Mononuclear cell (primary cell): Measurements from ENCODE around the gene CSMD2. TPM values are rescaled to one million over a fixed set of nuclear protein-coding genes. Genes with fewer than 3 reads are reported as not detected.

Experiments
- H3K27me3 ChIP-seq: 2 replicates; pipeline ENCODE4 v1.6.0; 2011; ENCODE audit warnings: low read length, control low read depth; ENCODE audit not compliant: insufficient read depth
- H3K4me1 ChIP-seq: 2 replicates; pipeline ENCODE4 v1.5.1; 2011; ENCODE audit warnings: mild to moderate bottlenecking, low read length, control low read depth; ENCODE audit not compliant: insufficient read depth
- H3K4me3 ChIP-seq: 2 replicates; pipeline ENCODE4 v1.5.1; 2011; ENCODE audit warnings: mild to moderate bottlenecking, low read length, moderate library complexity
- H3K9me3 ChIP-seq: 2 replicates; pipeline ENCODE4 v1.5.1; 2011; ENCODE audit warnings: low read depth, mild to moderate bottlenecking, control low read depth, low read length
- total RNA-seq: library from RNA; depleted of rRNA; stranded (reverse); fragments of >200 nt; gene quantifications from one replicate; pipeline ENCODE4 v1.2.3, GENCODE V29; 2012

CSMD2 gene
- total RNA-seq, 1 donor = not detected

DNA sequence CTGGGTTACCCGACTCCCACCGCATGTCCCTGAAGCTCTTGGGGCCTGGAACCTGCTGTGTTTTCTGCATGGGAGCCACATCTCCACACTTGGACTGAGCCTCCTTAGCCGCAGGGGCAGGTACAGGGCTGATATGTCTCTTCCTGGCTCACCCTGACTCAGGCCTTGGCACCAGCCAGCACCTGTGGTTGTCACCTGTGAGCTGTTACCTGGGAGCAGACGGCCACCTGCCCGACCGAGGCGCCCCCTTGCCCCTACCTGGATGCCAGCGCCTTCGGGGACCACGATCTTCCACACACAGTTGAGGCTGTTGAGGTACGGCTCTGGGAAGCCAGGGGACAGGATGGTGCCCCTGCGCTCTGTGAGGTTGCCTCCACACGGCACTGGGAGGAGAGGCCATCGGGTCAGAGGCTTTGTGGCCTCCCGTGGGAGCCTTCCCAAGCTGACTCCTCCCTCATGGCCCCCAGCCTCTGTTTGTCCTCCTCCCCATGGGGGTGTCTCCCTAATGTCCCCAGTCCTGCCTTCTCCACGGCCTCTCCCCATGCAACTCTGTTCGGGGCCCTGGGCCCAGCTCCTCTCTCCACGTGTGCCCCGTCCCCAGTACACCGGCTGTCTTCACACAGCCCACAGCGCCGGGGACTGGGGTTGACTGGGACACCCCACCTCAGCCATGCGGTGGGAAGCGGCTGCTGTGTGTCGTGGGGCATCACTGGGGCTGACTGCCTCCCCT, 540.6 kb downstream of the CSMD2 start:
- no peaks in the 10 kb centered on the region for H3K9me3 ChIP-seq
- H3K4me1 ChIP-seq = no peaks in the 10 kb centered on the region
- H3K27me3 ChIP-seq = no peaks in the 10 kb centered on the region
- no peak overlapping the region for H3K4me3 ChIP-seq

DNA sequence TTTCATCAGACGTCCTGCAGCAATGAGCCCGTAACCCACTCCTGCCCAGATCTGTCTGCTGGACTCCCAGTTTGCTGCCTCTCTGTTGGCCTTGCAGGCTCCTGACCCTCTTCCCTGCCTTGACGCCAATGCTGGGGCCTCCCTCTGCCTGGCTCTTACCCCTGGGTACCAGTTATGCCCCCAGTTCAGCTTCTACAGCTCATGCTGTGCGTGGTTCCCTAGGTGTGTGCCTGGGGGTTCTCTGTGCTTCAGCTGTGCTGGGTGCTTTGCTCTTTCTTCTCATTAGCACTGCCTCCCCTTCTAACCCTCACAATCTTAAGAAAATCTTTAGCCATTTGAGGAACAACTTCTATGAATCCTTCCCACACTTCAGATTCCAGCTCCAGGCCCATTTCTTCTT, 541.2 kb downstream of the CSMD2 start:
- Histone ChIP-seq H3K4me1 (no peaks in the 10 kb centered on the region), H3K4me3 (no peak overlapping the region), H3K9me3 (no peaks in the 10 kb centered on the region), H3K27me3 (no peaks in the 10 kb centered on the region)

DNA sequence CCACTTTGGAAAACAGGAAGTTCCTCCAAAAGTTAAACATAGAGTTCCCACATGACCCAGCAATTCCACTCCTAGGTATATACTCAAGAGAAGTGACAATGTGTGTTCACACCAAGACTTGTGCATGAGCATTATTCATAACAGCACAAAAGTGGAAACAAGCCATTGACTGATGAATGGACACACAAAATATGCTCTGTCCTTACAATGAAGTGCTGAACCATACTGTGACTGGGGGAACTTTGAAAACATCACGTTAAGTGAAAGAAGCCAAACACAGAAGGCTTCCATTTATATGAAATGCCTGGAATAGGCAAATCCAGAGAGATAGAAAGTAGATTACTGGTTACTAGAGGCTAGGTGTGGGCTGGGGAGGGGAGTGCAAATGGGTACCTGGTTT, 542.3 kb downstream of the CSMD2 start:
- H3K4me1 ChIP-seq = no peaks in the 10 kb centered on the region
- no peaks in the 10 kb centered on the region for H3K27me3 ChIP-seq
- H3K4me3 ChIP-seq = no peak overlapping the region
- no peaks in the 10 kb centered on the region for H3K9me3 ChIP-seq

DNA sequence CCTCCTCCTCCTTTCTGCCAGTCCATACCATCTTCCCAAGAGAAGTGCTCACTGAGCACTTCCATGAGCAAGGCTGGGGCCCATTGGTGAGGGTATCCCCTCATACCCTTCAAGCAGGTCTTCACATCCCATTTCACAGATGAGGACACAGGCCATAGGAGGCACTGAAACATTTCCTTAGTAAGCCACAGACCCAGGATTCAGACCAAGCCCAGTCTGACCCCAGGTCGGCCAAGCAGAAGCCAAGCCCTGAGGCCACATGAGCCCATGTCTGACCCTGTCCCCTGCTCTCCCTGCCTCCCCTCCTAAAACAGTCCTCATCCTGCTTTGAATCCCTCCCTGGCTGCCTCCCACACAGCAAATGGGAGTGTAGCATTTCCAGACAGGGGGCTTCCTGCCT, 546.4 kb downstream of the CSMD2 start:
- no peaks in the 10 kb centered on the region for H3K4me1 ChIP-seq
- no peaks in the 10 kb centered on the region for H3K9me3 ChIP-seq
- no peak overlapping the region for H3K4me3 ChIP-seq
- H3K27me3 ChIP-seq = no peaks in the 10 kb centered on the region

DNA sequence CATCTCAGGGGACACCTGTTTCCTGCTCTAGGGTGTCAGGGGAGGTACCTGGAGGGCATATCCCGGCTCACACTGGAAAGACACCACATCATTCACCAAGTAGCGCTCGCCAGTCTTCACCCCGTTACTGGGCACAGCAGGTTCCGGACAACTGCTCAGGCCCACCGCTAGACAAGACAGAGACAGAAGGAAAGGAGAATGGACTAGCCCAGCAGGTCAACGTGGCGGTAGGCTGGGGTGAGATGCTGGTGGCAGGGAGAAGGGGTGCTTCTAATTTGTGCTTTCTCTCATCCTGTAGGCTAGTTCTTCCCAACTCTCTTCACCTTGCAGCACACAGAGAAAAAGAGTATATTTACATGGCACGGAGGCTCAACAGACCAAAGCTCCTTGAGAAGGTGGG, 547.6 kb downstream of the CSMD2 start:
- H3K9me3 ChIP-seq = no peaks in the 10 kb centered on the region

DNA sequence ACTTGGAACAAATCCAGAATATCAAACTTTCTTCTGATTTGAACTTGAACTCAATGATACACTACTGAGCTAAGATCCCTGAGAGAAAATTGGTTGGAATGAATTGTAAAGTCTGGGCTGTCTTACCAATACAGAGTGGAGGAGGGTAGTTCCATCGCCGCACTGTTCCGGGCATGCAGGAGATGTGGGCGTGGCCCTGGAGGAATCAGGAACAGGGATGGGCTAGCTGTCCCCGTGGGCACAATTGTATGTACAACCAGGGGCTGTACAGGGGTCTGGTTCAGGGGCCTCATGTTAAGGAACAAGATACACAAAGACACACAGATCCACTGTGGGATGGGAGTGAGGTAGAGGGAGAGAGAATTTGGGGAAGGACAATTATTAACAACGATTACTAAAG, 548.2 kb downstream of the CSMD2 start:
- peaks cover 4% of the 10 kb centered on the region for H3K27me3 ChIP-seq
- no peaks in the 10 kb centered on the region for H3K4me1 ChIP-seq
- no peaks in the 10 kb centered on the region for H3K9me3 ChIP-seq
- no peak overlapping the region for H3K4me3 ChIP-seq

More for the DNA sequence above, 547.6 kb downstream of the CSMD2 start:
- no peaks in the 10 kb centered on the region for H3K4me1 ChIP-seq
- H3K4me3 ChIP-seq = no peak overlapping the region
- peaks cover 4% of the 10 kb centered on the region for H3K27me3 ChIP-seq

DNA sequence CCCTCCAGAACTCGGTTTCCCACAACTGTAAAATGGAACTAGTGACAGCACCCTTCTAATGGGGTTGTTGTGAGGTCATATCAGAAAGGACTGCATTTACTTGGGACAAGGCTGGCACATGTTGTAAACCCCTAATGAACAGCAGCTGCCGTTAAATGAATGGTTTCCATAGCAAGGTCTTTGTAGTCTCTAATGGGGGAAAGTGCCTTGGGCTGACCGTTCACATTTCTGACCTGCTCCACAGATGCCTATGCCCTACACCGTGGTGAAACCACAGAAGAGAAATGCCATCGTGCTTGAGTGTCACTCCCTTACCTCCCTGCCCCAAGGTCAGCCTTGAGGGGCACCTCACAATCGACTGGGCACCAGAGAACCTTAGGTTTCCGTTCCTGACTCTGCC, 549.5 kb downstream of the CSMD2 start:
- no peaks in the 10 kb centered on the region for H3K9me3 ChIP-seq
- H3K4me1 ChIP-seq = no peaks in the 10 kb centered on the region
- H3K4me3 ChIP-seq = no peak overlapping the region
- H3K27me3 ChIP-seq = peaks cover 4% of the 10 kb centered on the region

DNA sequence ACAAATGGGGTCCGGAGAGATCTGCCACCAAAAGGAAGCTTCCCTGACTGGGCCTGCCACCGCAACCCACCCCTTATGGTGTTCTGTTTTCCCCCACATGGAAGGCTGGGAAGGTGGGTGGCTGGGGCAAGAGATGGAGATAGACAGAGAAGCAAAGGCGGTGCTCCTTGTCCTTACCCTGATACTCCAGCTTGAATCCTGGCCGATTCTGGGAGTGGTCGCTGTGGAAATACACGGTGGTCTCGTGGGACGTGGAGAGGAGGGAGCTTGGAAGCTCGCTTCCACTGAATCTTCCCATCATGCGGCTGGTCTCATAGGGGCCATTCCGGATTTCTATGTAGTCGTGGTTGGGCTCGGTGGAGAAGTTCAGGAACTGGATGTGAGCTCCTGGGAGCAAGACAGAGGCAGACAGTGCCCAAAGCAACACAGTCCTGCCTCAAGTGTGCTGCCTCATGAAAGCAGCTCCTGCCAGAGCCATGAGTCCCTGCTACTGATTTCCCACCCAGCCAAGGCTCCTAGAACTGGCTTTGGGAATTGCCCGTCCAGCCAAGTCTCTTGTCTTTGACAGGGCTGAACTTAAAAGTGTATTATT, 554.1 kb downstream of the CSMD2 start:
- no peaks in the 10 kb centered on the region for H3K4me1 ChIP-seq

DNA sequence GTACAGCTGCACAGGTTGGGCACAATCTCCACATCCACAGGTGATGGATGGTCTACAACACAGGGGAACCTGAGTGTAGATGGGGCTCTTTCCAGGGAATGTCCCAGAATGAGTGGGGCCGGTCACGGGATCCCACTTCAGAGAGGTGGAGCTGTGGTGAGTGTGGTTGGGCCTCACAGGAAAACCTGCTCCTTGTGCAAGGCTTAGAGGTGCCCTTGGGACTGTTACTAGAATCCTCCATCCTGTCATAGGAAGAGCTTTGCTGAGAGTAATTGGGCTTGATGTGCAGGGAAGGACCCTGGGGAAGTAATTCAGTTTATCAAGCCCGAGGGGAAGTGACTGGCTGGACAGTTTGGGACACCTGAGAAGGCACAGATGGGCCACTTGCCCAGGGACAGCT, 554.6 kb downstream of the CSMD2 start:
- peaks cover 4% of the 10 kb centered on the region for H3K27me3 ChIP-seq
- no peaks in the 10 kb centered on the region for H3K4me1 ChIP-seq
- H3K4me3 ChIP-seq = no peak overlapping the region
- H3K9me3 ChIP-seq = no peaks in the 10 kb centered on the region

More for the DNA sequence above, 554.1 kb downstream of the CSMD2 start:
- no peaks in the 10 kb centered on the region for H3K9me3 ChIP-seq
- H3K27me3 ChIP-seq = peaks cover 4% of the 10 kb centered on the region
- no peak overlapping the region for H3K4me3 ChIP-seq

DNA sequence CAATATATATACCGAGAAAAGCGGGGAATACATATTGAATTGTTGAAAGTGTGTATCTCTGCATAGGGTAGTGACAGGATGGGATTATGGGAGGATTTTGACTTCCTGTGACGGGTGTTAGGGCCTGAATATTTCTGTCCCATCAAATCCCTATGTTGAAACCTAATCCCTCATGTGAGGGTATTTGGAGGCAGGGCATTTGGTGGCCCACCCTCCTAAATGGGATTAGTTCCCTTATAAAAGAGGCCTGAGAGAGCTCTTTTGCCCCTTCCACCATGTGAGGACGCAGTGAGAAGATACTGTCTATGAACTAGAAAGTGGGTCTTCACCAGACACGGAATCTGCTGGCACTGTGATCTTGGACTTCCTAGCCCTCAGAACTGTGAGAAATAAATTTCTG, 555.3 kb downstream of the CSMD2 start:
- Histone ChIP-seq H3K9me3 (no peaks in the 10 kb centered on the region), H3K27me3 (peaks cover 4% of the 10 kb centered on the region), H3K4me1 (no peaks in the 10 kb centered on the region), H3K4me3 (no peak overlapping the region)

DNA sequence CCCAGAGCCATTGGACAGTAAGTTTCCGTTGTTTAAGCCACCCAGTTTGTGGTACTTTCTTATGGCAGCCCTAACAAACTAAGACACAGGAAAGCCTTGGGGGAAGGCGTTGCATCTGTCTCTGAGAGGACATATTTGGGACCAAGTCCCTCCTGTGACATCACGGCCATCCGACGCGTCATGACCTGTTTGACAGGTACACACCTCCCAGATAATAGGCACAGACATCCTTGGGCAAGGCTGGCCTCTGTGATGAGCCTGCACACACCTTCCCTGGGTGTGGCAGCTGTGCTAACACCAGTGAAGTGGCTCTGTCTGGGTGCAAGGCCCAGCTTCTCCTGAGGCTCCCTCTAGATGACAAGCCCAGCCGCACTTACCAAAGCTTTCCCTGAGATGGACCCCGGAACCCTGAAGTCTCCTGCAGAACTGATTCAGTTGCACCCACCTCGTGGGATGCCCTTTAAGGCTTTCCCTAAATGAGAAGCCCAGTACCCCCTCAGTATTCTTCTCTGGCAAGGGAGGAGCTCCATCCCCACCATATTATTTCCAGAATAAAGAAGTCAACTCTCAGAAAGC, 556.1 kb downstream of the CSMD2 start:
- H3K4me1 ChIP-seq = no peaks in the 10 kb centered on the region

DNA sequence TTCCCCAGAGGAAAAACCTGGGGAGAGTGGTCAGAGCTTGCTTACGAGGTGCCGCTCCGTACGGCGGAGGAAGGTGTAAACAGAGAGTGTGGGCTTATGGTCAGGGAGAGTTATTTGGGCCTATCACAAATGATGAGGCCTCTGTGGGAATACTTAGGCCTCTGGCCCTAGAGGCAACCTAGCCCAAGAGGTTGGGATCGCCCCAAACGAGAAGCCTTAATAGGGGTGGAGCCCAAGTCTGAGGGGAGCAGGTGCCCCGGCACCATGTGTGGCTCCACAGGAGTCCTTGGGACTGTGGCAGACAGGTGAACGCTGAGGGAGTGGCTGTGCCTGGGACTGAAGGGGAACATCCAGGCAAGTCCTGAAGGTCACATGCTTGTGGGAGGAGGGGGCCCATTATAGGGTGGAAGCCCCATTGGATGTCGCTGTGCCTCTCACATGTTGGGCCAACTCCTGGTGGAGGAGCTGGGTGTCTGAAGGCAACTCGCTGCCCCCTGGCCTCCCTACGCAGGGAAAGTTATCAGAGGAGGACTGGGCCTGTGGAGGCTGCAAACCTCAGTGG, 557.5 kb downstream of the CSMD2 start:
- H3K4me3 ChIP-seq = no peak overlapping the region
- H3K4me1 ChIP-seq = no peaks in the 10 kb centered on the region
- no peaks in the 10 kb centered on the region for H3K9me3 ChIP-seq
- H3K27me3 ChIP-seq = no peaks in the 10 kb centered on the region

More for the DNA sequence above, 556.1 kb downstream of the CSMD2 start:
- H3K27me3 ChIP-seq = peaks cover 4% of the 10 kb centered on the region
- no peak overlapping the region for H3K4me3 ChIP-seq
- H3K9me3 ChIP-seq = no peaks in the 10 kb centered on the region

DNA sequence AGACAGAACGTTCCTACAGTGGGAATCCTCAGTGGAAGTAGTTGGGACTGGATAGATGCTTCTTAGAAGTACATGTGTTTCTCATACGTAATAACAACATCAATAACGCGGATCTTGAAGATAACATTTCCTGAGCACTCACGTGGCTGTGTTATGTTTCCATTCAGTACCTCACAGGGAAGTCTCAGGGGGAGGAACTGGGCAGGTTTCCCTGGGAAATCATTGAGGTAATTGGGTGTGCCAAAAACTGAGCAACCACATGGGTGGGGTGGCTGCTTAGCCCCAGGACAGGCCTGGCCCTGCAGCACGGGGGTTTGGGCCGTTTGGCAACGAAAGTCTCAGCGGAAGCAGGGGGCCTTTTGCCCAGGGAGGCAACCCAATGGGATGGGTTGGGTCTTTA, 558.8 kb downstream of the CSMD2 start:
- H3K4me1 ChIP-seq = no peaks in the 10 kb centered on the region
- H3K9me3 ChIP-seq = no peaks in the 10 kb centered on the region
- no peaks in the 10 kb centered on the region for H3K27me3 ChIP-seq
- H3K4me3 ChIP-seq = no peak overlapping the region

DNA sequence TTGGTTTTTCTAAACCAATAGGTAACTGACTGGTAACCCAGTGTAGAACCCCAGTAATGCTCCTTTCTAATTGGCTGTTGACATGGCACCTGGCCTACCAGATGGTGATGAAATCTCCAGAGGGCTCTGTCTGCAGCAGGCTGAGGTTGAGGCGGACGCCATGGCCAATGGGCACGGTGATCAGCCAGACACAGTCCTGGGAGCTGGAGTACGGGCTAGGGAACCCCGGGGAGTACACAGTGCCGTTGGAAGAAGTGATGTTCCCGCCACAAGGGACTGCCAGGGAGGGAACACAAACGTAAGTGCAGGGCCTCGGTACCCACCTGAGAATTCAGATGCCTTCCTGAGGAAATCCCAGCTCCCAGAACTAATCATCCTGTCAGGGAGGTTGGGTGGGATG, 562.8 kb downstream of the CSMD2 start:
- Histone ChIP-seq H3K4me1 (no peaks in the 10 kb centered on the region), H3K9me3 (no peaks in the 10 kb centered on the region), H3K4me3 (no peak overlapping the region), H3K27me3 (no peaks in the 10 kb centered on the region)

DNA sequence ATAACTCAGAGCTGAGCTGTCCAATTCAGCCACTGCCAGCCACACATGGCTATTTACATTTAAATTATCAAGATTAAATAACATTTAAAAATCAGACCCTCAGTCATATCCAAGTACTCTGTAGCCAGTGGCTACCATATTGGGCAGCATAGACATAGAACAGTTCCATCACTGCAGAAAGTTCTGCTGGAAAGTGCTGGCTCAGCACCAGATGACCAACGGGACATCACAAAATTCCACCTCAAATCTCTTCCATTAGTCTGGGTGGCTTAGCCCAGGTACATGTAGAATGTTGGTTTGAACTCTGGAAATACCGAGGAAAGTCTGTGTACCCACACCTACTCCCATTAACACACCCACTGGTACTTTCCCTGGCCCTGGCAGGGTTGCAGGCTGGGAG, 563.3 kb downstream of the CSMD2 start:
- no peak overlapping the region for H3K4me3 ChIP-seq
- H3K27me3 ChIP-seq = no peaks in the 10 kb centered on the region
- no peaks in the 10 kb centered on the region for H3K9me3 ChIP-seq
- no peaks in the 10 kb centered on the region for H3K4me1 ChIP-seq
